Measurements from ENCODE around the gene DIP2C.
A peak's percentile ranks its signal among the peaks of the same experiment; 100 is the strongest.
"Not testable (repeated sequence)": the region's sequence is repeated elsewhere in the genome, so short reads cannot be mapped to it uniquely, and the experiment has no call there.

The DIP2C gene

DNA sequence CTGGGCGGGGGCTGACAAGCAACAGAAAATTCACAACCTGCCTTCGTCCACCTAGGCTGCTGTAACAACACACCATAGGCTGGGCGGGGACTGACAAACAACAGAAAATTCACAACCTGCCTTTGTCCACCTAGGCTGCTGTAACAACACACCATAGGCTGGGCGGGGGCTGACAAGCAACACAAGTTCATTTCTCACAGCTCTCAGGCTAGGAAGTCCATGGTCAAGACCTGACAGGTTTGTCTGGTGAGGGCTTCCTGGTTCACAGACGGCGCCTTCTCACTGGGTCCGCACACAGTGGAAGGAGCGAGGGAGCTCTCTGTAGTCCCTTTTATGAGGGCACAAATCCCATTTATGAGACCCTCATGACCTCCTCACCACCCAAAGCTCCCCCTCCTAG is 52.2 kb downstream of the DIP2C start:
- no peak for DNase-seq

- no peak for DNase-seq
Observed at GRCh38 chr10:636769-637168, 52.7 kb downstream of the DIP2C start.

DNA sequence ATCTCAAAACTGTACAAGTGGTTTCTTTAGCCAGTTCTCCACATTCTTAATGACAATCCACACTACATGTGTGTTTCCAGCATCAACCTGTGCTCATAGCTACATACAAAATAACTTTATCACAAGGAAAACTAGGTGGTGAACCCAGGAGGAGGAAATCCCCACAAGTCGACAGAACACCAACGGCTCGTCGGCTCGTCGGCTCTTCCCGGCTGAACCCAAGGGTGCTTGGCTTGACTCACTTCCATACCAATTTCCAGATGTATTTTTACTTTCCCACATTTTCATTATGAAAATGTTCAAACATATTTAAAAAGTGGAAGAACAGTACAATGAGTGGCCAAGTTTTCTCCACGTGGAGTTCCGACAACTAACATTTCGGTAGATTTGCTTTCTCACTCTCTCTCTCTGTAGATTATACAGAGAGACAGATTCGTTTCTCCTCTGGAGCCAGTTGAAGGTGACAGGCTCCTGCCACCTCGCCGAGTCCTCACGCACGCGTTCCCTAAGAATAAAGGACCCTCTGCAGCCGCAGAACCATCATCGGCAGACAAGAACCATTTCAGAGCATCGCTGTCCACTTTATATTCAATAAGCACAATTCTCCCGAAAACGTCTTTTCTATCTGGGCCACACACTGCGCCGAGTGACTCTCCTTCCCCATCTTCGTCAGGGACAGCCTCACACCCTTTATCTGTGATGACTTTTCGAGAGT is 53.3 kb downstream of the DIP2C start:
- no peak for DNase-seq

DNA sequence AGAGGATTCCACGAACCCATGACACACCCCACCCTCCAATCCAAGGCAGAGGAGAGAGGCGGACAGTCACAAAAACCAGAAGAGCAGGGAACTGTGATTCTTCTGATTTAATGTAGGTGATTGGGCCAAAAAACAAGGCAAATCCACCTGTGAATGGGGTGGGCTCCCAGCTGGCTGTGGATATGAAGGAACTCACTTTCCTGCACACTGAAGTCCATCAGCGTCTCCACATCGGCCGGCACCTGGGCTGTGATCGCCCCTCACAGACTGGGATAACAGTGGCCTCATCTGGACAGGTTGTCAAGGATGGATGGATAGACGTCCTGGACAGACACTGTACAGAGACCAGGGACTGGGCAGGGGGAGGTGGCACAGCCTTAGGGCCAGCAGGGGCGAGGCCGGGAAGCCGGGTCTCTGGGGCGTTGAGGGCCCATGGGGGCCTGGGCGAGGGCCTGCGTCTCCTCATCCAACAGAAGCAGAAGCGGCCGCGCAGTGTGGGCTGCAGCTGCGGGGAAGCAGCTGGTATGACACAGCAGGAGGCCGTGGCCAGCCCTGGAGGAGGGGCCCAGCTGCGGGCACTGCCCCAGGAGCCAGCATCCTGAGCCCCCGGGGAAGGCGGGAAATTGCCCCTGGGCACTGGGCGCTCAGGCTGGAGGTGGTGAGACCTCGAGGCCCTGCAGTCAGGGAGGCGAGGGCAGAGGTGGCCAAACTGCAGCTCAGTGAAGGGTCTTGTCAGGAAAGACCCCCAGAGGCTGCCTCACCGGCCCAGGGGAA is 54.2 kb downstream of the DIP2C start:
- DNase-seq, result no peak

DNA sequence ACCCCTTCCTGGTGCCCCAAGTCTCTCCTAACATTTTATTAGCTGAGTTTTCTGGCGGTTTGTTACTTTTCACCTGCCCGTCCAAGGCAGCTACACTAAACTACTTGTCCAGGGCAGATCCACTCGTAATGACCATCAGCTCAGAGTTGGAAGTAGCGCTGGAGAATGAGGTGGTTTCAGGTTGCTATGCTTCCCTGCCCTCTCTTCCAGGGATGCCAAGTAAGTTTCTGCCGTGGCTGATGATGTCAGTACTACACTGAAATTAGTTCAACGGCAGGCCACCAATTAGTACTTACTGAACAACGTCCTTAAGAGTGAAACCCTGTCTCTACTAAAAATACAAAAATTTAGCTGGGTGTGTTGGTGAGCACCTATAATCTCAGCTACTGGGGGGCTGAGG is 55.2 kb downstream of the DIP2C start:
- no peak for DNase-seq

- DNase-seq, result no peak
Observed at GRCh38 chr10:633279-634245, 55.9 kb downstream of the DIP2C start.

GRCh38 chr10:632807-633177 is 56.7 kb downstream of the DIP2C start:
- DNase-seq, result not testable (repeated sequence)

DNA sequence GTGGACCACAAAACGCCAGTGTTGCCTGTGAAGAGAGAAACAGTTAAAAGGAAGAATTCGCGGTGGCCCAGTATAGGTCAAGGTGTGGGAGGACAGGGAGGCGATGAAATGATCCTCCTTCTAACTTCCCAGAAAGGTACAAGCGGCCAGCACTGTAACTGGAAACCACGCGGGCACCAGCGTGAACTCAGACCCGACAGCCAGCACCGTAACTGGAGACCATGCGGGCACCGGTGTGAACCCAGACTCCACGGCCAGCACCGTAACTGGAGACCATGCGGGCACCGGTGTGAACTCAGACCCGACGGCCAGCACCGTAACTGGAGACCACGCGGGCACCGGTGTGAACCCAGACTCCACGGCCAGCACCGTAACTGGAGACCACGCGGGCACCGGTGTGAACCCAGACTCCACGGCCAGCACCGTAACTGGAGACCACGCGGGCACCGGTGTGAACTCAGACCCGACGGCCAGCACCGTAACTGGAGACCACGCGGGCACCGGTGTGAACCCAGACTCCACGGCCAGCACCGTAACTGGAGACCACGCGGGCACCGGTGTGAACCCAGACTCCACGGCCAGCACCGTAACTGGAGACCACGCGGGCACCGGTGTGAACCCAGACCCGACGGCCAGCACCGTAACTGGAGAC is 57.2 kb downstream of the DIP2C start:
- DNase-seq, result not testable (repeated sequence)

GRCh38 chr10:631266-631665 is 58.2 kb downstream of the DIP2C start:
- no peak for DNase-seq

DNA sequence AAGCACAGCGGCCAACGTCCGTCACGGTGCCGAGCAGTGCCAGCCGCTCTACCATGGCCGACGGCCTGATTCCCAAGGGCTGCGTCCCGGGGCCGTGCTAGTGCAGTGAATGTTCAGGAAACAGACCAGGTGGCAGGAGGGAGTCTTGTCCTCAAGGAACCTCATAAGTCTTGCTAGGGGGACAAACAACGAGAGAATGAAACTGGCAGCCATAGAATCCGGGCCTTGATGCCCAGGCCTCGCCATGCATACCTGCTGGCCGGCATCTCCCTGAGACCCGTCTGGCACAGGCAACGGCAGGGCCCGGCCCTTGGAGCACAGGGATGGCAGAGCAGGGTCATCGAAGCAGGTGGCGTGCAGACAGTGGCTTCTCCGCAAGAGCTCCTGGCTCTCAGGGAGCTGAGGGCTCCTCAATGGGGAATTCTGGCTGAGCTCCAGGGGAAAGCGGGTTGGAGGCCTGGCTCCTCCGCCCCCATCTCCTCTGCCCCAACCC is 58.8 kb downstream of the DIP2C start:
- DNase-seq, result no peak

- no peak for DNase-seq
Observed at GRCh38 chr10:629186-629998, 60.1 kb downstream of the DIP2C start.

DNA sequence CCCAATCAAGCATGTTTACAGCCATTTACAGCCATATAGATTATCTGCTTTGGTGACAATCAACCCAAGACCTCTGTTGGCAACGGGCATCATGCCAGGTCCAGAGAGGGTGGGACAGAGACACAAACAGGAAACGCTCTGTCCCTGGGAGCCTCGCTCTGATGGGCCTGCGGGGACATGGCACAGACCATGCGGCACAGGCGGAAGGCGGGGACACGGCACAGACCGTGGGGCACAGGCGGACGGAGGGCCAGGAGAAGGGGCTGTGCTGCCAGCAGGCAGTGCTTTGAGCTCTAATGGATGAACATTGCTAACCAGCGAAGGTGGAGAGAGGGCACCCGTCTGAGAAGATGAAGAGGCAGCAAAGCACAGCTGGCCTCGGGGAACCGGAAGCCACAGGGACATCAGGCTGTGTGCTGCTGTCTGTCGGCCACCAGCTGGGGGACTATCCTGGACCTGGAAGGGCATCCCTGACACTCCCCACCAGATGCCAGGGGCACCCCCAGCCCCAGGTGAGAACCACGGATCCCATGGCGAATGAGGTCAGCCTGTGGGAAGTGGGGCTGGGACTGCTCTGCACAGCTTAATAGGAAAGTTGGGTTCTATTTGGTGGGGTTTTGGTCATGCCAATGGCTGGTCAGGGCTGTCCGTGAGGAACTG is 61.0 kb downstream of the DIP2C start:
- no peak for DNase-seq

GRCh38 chr10:627032-627992 is 62.2 kb downstream of the DIP2C start:
- DNase-seq, result no peak

- DNase-seq, result no peak
Observed at GRCh38 chr10:625751-626711, 63.4 kb downstream of the DIP2C start.

DNA sequence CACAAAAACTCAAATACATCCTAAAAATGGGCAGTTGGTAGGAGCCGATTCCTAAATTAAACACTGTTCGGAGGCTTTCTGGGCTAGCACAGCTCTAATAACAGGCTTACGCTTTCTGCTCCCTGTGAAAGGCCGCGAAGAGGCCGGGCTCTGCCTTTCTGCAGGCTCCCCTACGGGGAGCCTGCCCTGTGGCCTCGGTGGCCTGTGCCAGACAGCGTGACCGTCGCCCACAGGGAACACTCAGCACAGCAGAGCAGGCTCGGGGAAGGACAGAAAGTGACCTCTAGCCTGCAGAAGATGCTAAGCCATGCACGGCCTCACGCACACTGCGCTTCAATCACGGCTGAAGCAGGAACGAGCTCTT is 64.2 kb downstream of the DIP2C start:
- no peak for DNase-seq

- peak; percentile 74 for DNase-seq
Observed at GRCh38 chr10:624605-625332, 64.7 kb downstream of the DIP2C start.

DNA sequence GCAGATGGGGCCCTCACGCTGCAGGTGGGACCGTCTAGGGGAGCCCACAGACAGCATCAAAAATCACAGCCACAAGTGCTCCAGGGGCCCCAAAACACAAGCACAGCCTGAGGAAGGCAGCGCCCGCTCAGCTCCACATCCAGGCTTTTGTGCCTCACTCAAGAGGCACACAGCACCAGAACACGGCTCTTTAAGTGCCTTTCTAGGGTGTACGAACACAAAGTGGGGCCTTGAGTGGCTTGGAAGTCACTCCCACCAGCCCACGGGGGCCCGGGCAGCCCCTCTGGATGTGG is 65.2 kb downstream of the DIP2C start:
- DNase-seq, result no peak
